Caco-2 (cell line): Measurements from ENCODE around the gene NES. TPM values are rescaled to one million over a fixed set of nuclear protein-coding genes. Genes with fewer than 3 reads are reported as not detected.

Experiments
- BruUV-seq: library from RNA; stranded (reverse); fragments of 400-500 nt; replicated peaks from 2 replicates; lab custom pipeline; 2021; lab: Mats Ljungman, UMichigan
- CTCF ChIA-PET: fragments of 300-600 bp; sonication (Branson Sonifier 250); formaldehyde crosslinking; loops from one replicate; lab custom pipeline; 2022; ENCODE audit warnings: antibody characterized with exemption; lab: Charles Lee
- POLR2A ChIA-PET: fragments of 300-600 bp; sonication (Branson Sonifier 250); formaldehyde crosslinking; loops from one replicate; lab custom pipeline; 2022; ENCODE audit warnings: antibody characterized with exemption; lab: Charles Lee
- DNase-seq, 2 experiments: peaks; one replicate each; pipeline versions ENCODE4 v3.0.0 to v3.0.0-alpha.2; 2020 to 2022
- H3K27me3 ChIP-seq: replicated peaks from 2 replicates; pipeline ENCODE4 v1.6.0; 2011; ENCODE audit warnings: low read length; ENCODE audit not compliant: control insufficient read depth, insufficient read depth
- H3K36me3 ChIP-seq: 2 replicates; pipeline ENCODE4 v1.5.1; 2011; ENCODE audit warnings: low read length; ENCODE audit not compliant: control insufficient read depth, insufficient read depth
- H3K4me1 ChIP-seq: fragments of 250-450 bp; sonication (Bioruptor Pico); 2 replicates; pipeline ENCODE4 v1.5.1; 2020; ENCODE audit warnings: mild to moderate bottlenecking
- H3K4me3 ChIP-seq: 2 replicates; pipeline ENCODE4 v1.5.1; 2011; ENCODE audit warnings: low read depth, mild to moderate bottlenecking, control low read depth, low read length
- H3K9me3 ChIP-seq: fragments of 250-450 bp; sonication (Bioruptor Pico); 2 replicates; pipeline ENCODE4 v1.5.1; 2020; ENCODE audit warnings: mild to moderate bottlenecking, moderate library complexity
- H3K27ac Mint-ChIP-seq: one replicate; pipeline ENCODE4 v1.8.0; 2022; ENCODE audit warnings: mixed read lengths; ENCODE audit not compliant: unreplicated experiment
- H3K27me3 Mint-ChIP-seq: one replicate; pipeline ENCODE4 v1.8.0; 2022; ENCODE audit warnings: mixed read lengths; ENCODE audit not compliant: insufficient read depth, unreplicated experiment
- H3K36me3 Mint-ChIP-seq: one replicate; pipeline ENCODE4 v1.8.0; 2022; ENCODE audit warnings: mild to moderate bottlenecking, mixed read lengths; ENCODE audit not compliant: insufficient read depth, unreplicated experiment
- H3K4me1 Mint-ChIP-seq: one replicate; pipeline ENCODE4 v1.8.0; 2022; ENCODE audit warnings: low read depth, mixed read lengths; ENCODE audit not compliant: unreplicated experiment
- H3K4me3 Mint-ChIP-seq: one replicate; pipeline ENCODE4 v1.8.0; 2022; ENCODE audit warnings: mild to moderate bottlenecking, moderate library complexity, mixed read lengths; ENCODE audit not compliant: unreplicated experiment
- H3K9me3 Mint-ChIP-seq: one replicate; pipeline ENCODE4 v1.8.0; 2022; ENCODE audit warnings: mixed read lengths; ENCODE audit not compliant: unreplicated experiment
- intact Hi-C: fragments of 100-400 bp; cut with micrococcal nuclease; formaldehyde crosslinking; loops from one replicate; pipeline ENCODE4 v1.10.0; 2022; ENCODE audit not compliant: unreplicated experiment
- total RNA-seq: library from RNA; stranded (reverse); gene quantifications from 2 replicates; pipeline ENCODE4 v1.2.3, GENCODE V29; 2022
- TF ChIP-seq, protein P1 (sequence below), 2 experiments: fragments of 200-600 bp in 1 of 2; IDR thresholded peaks; 1 replicate in 1 of 2; 2 replicates in 1 of 2; pipeline versions ENCODE4 v1.5.1 to v1.8.0; 2011 to 2022; ENCODE audit warnings: antibody characterized with exemption in 1 of 2, control low read depth in 1 of 2, inconsistent platforms in 1 of 2, low read depth in 1 of 2, low read length in 1 of 2, mild to moderate bottlenecking in 1 of 2, moderate library complexity in 1 of 2; ENCODE audit not compliant: insufficient read depth in 1 of 2, severe bottlenecking in 1 of 2, unreplicated experiment in 1 of 2

The NES gene
- total RNA-seq, 1 experiment from 2014 or later, result 18.0 TPM

GRCh38 chr1:156670791-156671190 is 6.4 kb downstream of the NES start:
- H3K4me1 ChIP-seq, result peaks cover 34% of the 10 kb centered on the region
- ChIA-PET CTCF (interaction anchor here (0.8 kb wide), 1 partner anchor 10 kb away, joined by 6 read pairs; no protein-coding TSS in a partner anchor), POLR2A (no interaction called here)
- no peak overlapping the region for H3K4me3 ChIP-seq
- H3K4me1 Mint-ChIP-seq, result peaks cover 28% of the 10 kb centered on the region
- DNase-seq, result no peak
- peaks cover 6% of the 10 kb centered on the region for H3K36me3 Mint-ChIP-seq
- H3K27me3 ChIP-seq, result no peaks in the 10 kb centered on the region
- TF ChIP-seq, protein P1, sequence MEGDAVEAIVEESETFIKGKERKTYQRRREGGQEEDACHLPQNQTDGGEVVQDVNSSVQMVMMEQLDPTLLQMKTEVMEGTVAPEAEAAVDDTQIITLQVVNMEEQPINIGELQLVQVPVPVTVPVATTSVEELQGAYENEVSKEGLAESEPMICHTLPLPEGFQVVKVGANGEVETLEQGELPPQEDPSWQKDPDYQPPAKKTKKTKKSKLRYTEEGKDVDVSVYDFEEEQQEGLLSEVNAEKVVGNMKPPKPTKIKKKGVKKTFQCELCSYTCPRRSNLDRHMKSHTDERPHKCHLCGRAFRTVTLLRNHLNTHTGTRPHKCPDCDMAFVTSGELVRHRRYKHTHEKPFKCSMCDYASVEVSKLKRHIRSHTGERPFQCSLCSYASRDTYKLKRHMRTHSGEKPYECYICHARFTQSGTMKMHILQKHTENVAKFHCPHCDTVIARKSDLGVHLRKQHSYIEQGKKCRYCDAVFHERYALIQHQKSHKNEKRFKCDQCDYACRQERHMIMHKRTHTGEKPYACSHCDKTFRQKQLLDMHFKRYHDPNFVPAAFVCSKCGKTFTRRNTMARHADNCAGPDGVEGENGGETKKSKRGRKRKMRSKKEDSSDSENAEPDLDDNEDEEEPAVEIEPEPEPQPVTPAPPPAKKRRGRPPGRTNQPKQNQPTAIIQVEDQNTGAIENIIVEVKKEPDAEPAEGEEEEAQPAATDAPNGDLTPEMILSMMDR (IDR thresholded peaks at IDR 0.05; ENCODE audit: insufficient read depth in 1 of 2, low read depth in 1 of 2, low read length in 1 of 2, severe bottlenecking in 1 of 2, unreplicated experiment in 1 of 2), result no peak
- BruUV-seq, result no TSS peak
- H3K9me3 Mint-ChIP-seq, result no peaks in the 10 kb centered on the region
- peak overlapping the region; percentile 58 for H3K27ac Mint-ChIP-seq
- intact Hi-C loops, result no loop called here
- no peaks in the 10 kb centered on the region for H3K36me3 ChIP-seq
- no peaks in the 10 kb centered on the region for H3K9me3 ChIP-seq
- no peak overlapping the region for H3K4me3 Mint-ChIP-seq
- H3K27me3 Mint-ChIP-seq, result no peaks in the 10 kb centered on the region

DNA sequence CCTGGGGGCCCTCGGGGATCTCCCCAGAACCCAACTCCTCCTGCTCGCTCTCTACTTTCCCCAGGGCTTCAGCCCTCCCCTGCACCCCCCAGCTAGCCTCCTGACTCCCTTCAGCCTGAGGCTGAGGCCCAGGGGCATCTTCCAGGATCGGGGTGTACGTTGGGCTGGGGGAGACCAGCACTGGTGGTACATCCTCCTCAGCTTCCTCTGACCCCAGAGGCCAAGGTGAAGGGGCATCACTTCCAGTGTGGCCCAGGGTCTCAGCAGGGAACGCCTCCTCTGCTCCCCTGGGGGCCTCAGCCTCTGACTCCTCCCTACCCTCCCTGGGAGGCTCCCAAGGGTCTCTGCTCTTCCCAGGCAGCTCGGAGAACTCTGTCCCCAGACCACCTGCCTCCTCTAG is 6.8 kb downstream of the NES start:
- no peak overlapping the region for H3K27ac Mint-ChIP-seq
- H3K27me3 Mint-ChIP-seq, result no peaks in the 10 kb centered on the region
- no peaks in the 10 kb centered on the region for H3K36me3 ChIP-seq
- intact Hi-C loops, result no loop called here
- no TSS peak for BruUV-seq
- TF ChIP-seq, protein P1 (IDR thresholded peaks at IDR 0.05; ENCODE audit: insufficient read depth in 1 of 2, low read depth in 1 of 2, low read length in 1 of 2, severe bottlenecking in 1 of 2, unreplicated experiment in 1 of 2), result no peak
- H3K27me3 ChIP-seq, result no peaks in the 10 kb centered on the region
- peaks cover 6% of the 10 kb centered on the region for H3K36me3 Mint-ChIP-seq
- H3K4me1 ChIP-seq, result peaks cover 34% of the 10 kb centered on the region
- no peaks in the 10 kb centered on the region for H3K9me3 ChIP-seq
- DNase-seq, result no peak
- POLR2A ChIA-PET, result no interaction called here
- H3K9me3 Mint-ChIP-seq, result no peaks in the 10 kb centered on the region
- CTCF ChIA-PET, result interaction anchor here (0.8 kb wide), 1 partner anchor 9 kb away, joined by 6 read pairs; no protein-coding TSS in a partner anchor
- H3K4me3 Mint-ChIP-seq, result no peak overlapping the region
- peaks cover 32% of the 10 kb centered on the region for H3K4me1 Mint-ChIP-seq
- H3K4me3 ChIP-seq, result no peak overlapping the region

GRCh38 chr1:156669794-156670193 is 7.4 kb downstream of the NES start:
- Mint-ChIP-seq H3K4me3 (no peak overlapping the region), H3K9me3 (no peaks in the 10 kb centered on the region), H3K27ac (peak overlapping the region; percentile 52), H3K36me3 (peaks cover 6% of the 10 kb centered on the region), H3K4me1 (peaks cover 36% of the 10 kb centered on the region), H3K27me3 (no peaks in the 10 kb centered on the region)
- DNase-seq, result no peak
- Histone ChIP-seq H3K4me1 (peaks cover 37% of the 10 kb centered on the region), H3K36me3 (no peaks in the 10 kb centered on the region), H3K27me3 (no peaks in the 10 kb centered on the region), H3K4me3 (no peak overlapping the region), H3K9me3 (no peaks in the 10 kb centered on the region)
- intact Hi-C loops, result no loop called here
- TF ChIP-seq, protein P1 (IDR thresholded peaks at IDR 0.05; ENCODE audit: insufficient read depth in 1 of 2, low read depth in 1 of 2, low read length in 1 of 2, severe bottlenecking in 1 of 2, unreplicated experiment in 1 of 2), result no peak
- CTCF ChIA-PET, result interaction anchor here (0.8 kb wide), 1 partner anchor 9 kb away, joined by 6 read pairs; no protein-coding TSS in a partner anchor
- POLR2A ChIA-PET, result no interaction called here
- no TSS peak for BruUV-seq
